GM23338 (cell line): Measurements from ENCODE around the gene GADD45A. TPM values are rescaled to one million over a fixed set of nuclear protein-coding genes. Genes with fewer than 3 reads are reported as not detected.

Experiments used
- ATAC-seq: fragments of 200-7000 bp; cut with Tn5 transposase; 3 replicates; pipeline ENCODE4 v1.9.1; 2020
- DNase-seq: peaks from one replicate; pipeline ENCODE4 v3.0.0-alpha.2; 2015; ENCODE audit warnings: low spot score
- H2AFZ ChIP-seq: fragments of 200-600 bp; sonication (generic); 2 replicates; pipeline ENCODE4 v1.8.0; 2016; ENCODE audit warnings: antibody characterized with exemption, mild to moderate bottlenecking, moderate library complexity
- H3F3A ChIP-seq: fragments of 200-600 bp; sonication (generic); replicated peaks from 2 replicates; pipeline ENCODE4 v1.8.0; 2017; ENCODE audit warnings: antibody characterized with exemption, mixed run types, low read depth
- H3K27ac ChIP-seq: fragments of 200-600 bp; sonication (generic); 2 replicates; pipeline ENCODE4 v1.6.1; 2016; ENCODE audit warnings: low read depth
- H3K27me3 ChIP-seq: fragments of 200-600 bp; sonication (generic); 2 replicates; pipeline ENCODE4 v1.8.0; 2016; ENCODE audit warnings: mild to moderate bottlenecking, mixed run types, moderate library complexity; ENCODE audit not compliant: insufficient read depth
- H3K36me3 ChIP-seq: fragments of 200-600 bp; sonication (generic); 2 replicates; pipeline ENCODE4 v1.8.0; 2016; ENCODE audit warnings: mild to moderate bottlenecking; ENCODE audit not compliant: insufficient read depth
- H3K4me1 ChIP-seq: fragments of 200-600 bp; sonication (generic); 2 replicates; pipeline ENCODE4 v1.8.0; 2016; ENCODE audit warnings: mild to moderate bottlenecking, moderate library complexity; ENCODE audit not compliant: insufficient read depth
- H3K4me2 ChIP-seq: fragments of 200-600 bp; sonication (generic); 2 replicates; pipeline ENCODE4 v1.7.1; 2017; ENCODE audit warnings: mixed run types
- H3K4me3 ChIP-seq: fragments of 200-600 bp; sonication (generic); 2 replicates; pipeline ENCODE4 v1.6.1; 2016; ENCODE audit warnings: mixed run types
- H3K79me2 ChIP-seq: fragments of 200-600 bp; sonication (generic); replicated peaks from 2 replicates; pipeline ENCODE4 v1.8.0; 2017; ENCODE audit warnings: mild to moderate bottlenecking; ENCODE audit not compliant: insufficient read depth
- H3K9me2 ChIP-seq: fragments of 200-600 bp; sonication (generic); 2 replicates; pipeline ENCODE4 v1.8.0; 2017; ENCODE audit not compliant: insufficient read depth
- H4K20me1 ChIP-seq: fragments of 200-600 bp; sonication (generic); replicated peaks from 2 replicates; pipeline ENCODE4 v1.8.0; 2017; ENCODE audit warnings: mild to moderate bottlenecking; ENCODE audit not compliant: insufficient read depth
- H3K27ac Mint-ChIP-seq: 2 replicates; pipeline ENCODE4 v1.8.0; 2020; ENCODE audit warnings: inconsistent platforms, mild to moderate bottlenecking, moderate library complexity, mixed read lengths
- H3K27me3 Mint-ChIP-seq: 3 replicates; pipeline ENCODE4 v1.8.0; 2022; ENCODE audit warnings: low read depth, mild to moderate bottlenecking, moderate library complexity, mixed read lengths, inconsistent platforms; ENCODE audit not compliant: insufficient read depth, poor library complexity
- H3K36me3 Mint-ChIP-seq: 3 replicates; pipeline ENCODE4 v1.8.0; 2021; ENCODE audit warnings: low read depth, mild to moderate bottlenecking, inconsistent platforms, moderate library complexity, mixed read lengths
- H3K4me1 Mint-ChIP-seq: 3 replicates; pipeline ENCODE4 v1.8.0; 2020; ENCODE audit warnings: mild to moderate bottlenecking, inconsistent platforms, mixed read lengths
- H3K4me3 Mint-ChIP-seq: 3 replicates; pipeline ENCODE4 v1.8.0; 2021; ENCODE audit warnings: moderate library complexity, mild to moderate bottlenecking, inconsistent platforms, mixed read lengths
- H3K9me3 Mint-ChIP-seq: 3 replicates; pipeline ENCODE4 v1.8.0; 2020; ENCODE audit warnings: moderate library complexity, mild to moderate bottlenecking, inconsistent platforms, mixed read lengths
- NANOG ChIP-seq: IDR thresholded peaks from 2 replicates; pipeline ENCODE4 v1.6.1; 2016; ENCODE audit warnings: antibody characterized with exemption, borderline replicate concordance
- ZNF114 ChIP-seq: fragments of 250-450 bp; sonication (Bioruptor Pico); IDR thresholded peaks from 2 replicates; pipeline ENCODE4 v1.5.0; 2020; ENCODE audit warnings: mild to moderate bottlenecking, moderate library complexity
- polyA plus RNA-seq: library from polyadenylated mRNA; unstranded; fragments of >200 nt; fragmentation: Nextera tagmentation; extraction: Ambion mirVana; gene quantifications from 2 replicates; pipeline ENCODE4 v1.2.1, GENCODE V29; 2016
- total RNA-seq: library from RNA; depleted of rRNA; stranded (reverse); fragments of >200 nt; shearing (Covaris generic); gene quantifications from 2 replicates; pipeline ENCODE4 v1.2.3, GENCODE V29; 2014
- TF ChIP-seq, protein P1 (sequence below): fragments of 250-450 bp; sonication (Bioruptor Pico); IDR thresholded peaks from 2 replicates; pipeline ENCODE4 v1.5.0; 2020; ENCODE audit warnings: mild to moderate bottlenecking, moderate library complexity
- TF ChIP-seq, protein P2 (sequence below): IDR thresholded peaks from 2 replicates; pipeline ENCODE4 v1.6.1; 2016; ENCODE audit warnings: antibody characterized with exemption

Gene GADD45A
- total and polyA plus RNA-seq, 2 experiments from 2014 or later, result 25.9 to 39.5 TPM

DNA sequence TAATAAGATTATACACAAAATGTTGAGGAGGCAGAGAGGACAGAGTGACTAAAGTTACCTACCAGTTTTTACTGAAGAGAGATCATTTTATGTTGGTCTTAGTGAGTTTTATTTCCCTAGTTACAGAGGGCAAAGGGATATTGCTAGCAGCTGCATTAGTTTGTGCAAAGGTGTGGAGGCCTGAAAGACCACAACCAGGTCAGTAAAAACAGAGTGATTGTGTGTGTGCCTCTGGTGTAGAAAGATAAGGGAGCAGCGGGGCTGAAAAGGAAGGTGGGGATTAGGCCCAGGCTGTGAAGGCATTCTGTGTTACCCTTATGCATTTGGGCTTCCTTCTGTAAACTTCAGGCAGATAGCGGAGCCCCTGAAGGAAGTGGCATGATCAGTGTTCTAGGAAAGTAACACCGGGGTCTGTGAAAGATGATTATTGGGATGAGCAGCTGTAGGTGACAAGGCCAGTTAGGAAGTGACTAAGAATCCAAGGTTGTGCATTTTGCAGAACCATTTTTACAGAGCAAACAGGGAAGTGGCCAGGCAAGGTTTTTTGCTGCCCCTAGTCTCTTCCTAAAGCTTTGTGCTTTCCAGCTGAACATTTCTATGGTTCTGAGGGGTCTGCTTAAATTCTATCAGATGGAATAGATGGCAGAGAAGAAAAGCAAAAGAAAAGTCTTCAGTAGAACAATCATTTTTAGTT, 3.7 kb downstream of the GADD45A start:
- Mint-ChIP-seq H3K4me1 (peaks cover 24% of the 10 kb centered on the region), H3K27me3 (peaks cover 7% of the 10 kb centered on the region), H3K9me3 (no peaks in the 10 kb centered on the region; the same call in 2 of the 3 replicates), H3K27ac (no peak overlapping the region; the same call in 1 of the 2 replicates), H3K4me3 (no peak overlapping the region), H3K36me3 (peaks cover 25% of the 10 kb centered on the region)
- Histone ChIP-seq H2AFZ (no peak overlapping the region), H3K4me1 (peaks cover 17% of the 10 kb centered on the region), H3K4me2 (no peak overlapping the region), H3K9me2 (no peaks in the 10 kb centered on the region), H3K27ac (no peak overlapping the region), H3K27me3 (no peaks in the 10 kb centered on the region), H3K4me3 (no peak overlapping the region), H3F3A (0 out of 2 replicates have a peak, but pooled peaks cover 3% of the 10 kb centered on the region), H4K20me1 (peaks cover 4% of the 10 kb centered on the region; the same call in 1 of the 2 replicates), H3K36me3 (peaks cover 7% of the 10 kb centered on the region), H3K79me2 (peaks cover 15% of the 10 kb centered on the region)
- ATAC-seq (no peak), DNase-seq (no peak)
- TF ChIP-seq, protein P1, sequence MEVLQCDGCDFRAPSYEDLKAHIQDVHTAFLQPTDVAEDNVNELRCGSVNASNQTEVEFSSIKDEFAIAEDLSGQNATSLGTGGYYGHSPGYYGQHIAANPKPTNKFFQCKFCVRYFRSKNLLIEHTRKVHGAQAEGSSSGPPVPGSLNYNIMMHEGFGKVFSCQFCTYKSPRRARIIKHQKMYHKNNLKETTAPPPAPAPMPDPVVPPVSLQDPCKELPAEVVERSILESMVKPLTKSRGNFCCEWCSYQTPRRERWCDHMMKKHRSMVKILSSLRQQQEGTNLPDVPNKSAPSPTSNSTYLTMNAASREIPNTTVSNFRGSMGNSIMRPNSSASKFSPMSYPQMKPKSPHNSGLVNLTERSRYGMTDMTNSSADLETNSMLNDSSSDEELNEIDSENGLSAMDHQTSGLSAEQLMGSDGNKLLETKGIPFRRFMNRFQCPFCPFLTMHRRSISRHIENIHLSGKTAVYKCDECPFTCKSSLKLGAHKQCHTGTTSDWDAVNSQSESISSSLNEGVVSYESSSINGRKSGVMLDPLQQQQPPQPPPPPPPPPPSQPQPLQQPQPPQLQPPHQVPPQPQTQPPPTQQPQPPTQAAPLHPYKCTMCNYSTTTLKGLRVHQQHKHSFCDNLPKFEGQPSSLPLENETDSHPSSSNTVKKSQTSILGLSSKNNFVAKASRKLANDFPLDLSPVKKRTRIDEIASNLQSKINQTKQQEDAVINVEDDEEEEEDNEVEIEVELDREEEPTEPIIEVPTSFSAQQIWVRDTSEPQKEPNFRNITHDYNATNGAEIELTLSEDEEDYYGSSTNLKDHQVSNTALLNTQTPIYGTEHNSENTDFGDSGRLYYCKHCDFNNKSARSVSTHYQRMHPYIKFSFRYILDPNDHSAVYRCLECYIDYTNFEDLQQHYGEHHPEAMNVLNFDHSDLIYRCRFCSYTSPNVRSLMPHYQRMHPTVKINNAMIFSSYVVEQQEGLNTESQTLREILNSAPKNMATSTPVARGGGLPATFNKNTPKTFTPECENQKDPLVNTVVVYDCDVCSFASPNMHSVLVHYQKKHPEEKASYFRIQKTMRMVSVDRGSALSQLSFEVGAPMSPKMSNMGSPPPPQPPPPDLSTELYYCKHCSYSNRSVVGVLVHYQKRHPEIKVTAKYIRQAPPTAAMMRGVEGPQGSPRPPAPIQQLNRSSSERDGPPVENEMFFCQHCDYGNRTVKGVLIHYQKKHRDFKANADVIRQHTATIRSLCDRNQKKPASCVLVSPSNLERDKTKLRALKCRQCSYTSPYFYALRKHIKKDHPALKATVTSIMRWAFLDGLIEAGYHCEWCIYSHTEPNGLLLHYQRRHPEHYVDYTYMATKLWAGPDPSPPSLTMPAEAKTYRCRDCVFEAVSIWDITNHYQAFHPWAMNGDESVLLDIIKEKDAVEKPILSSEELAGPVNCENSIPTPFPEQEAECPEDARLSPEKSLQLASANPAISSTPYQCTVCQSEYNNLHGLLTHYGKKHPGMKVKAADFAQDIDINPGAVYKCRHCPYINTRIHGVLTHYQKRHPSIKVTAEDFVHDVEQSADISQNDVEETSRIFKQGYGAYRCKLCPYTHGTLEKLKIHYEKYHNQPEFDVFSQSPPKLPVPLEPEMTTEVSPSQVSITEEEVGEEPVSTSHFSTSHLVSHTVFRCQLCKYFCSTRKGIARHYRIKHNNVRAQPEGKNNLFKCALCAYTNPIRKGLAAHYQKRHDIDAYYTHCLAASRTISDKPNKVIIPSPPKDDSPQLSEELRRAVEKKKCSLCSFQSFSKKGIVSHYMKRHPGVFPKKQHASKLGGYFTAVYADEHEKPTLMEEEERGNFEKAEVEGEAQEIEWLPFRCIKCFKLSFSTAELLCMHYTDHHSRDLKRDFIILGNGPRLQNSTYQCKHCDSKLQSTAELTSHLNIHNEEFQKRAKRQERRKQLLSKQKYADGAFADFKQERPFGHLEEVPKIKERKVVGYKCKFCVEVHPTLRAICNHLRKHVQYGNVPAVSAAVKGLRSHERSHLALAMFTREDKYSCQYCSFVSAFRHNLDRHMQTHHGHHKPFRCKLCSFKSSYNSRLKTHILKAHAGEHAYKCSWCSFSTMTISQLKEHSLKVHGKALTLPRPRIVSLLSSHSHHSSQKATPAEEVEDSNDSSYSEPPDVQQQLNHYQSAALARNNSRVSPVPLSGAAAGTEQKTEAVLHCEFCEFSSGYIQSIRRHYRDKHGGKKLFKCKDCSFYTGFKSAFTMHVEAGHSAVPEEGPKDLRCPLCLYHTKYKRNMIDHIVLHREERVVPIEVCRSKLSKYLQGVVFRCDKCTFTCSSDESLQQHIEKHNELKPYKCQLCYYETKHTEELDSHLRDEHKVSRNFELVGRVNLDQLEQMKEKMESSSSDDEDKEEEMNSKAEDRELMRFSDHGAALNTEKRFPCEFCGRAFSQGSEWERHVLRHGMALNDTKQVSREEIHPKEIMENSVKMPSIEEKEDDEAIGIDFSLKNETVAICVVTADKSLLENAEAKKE (CRISPR knock-in tag), result no peak
- no peak for TF ChIP-seq ZNF114
- TF ChIP-seq, protein P2, sequence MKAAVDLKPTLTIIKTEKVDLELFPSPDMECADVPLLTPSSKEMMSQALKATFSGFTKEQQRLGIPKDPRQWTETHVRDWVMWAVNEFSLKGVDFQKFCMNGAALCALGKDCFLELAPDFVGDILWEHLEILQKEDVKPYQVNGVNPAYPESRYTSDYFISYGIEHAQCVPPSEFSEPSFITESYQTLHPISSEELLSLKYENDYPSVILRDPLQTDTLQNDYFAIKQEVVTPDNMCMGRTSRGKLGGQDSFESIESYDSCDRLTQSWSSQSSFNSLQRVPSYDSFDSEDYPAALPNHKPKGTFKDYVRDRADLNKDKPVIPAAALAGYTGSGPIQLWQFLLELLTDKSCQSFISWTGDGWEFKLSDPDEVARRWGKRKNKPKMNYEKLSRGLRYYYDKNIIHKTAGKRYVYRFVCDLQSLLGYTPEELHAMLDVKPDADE, result no peak
- TF ChIP-seq NANOG, result no peak
